Stimulated activated CD4-positive, alpha-beta T cell treated with anti-CD3 and anti-CD28 coated beads, Interleukin-4, amount 100 ng/mL, for 24 hours (primary cell): ENCODE results near the gene PRDX6.
"Not testable (repeated sequence)": the region's sequence is repeated elsewhere in the genome, so short reads cannot be mapped to it uniquely, and the experiment has no call there.

ENCODE experiments used
- DNase-seq: peaks from one replicate; pipeline ENCODE4 v3.0.0-alpha.2; 2020

The PRDX6 gene, protein sequence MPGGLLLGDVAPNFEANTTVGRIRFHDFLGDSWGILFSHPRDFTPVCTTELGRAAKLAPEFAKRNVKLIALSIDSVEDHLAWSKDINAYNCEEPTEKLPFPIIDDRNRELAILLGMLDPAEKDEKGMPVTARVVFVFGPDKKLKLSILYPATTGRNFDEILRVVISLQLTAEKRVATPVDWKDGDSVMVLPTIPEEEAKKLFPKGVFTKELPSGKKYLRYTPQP

DNA sequence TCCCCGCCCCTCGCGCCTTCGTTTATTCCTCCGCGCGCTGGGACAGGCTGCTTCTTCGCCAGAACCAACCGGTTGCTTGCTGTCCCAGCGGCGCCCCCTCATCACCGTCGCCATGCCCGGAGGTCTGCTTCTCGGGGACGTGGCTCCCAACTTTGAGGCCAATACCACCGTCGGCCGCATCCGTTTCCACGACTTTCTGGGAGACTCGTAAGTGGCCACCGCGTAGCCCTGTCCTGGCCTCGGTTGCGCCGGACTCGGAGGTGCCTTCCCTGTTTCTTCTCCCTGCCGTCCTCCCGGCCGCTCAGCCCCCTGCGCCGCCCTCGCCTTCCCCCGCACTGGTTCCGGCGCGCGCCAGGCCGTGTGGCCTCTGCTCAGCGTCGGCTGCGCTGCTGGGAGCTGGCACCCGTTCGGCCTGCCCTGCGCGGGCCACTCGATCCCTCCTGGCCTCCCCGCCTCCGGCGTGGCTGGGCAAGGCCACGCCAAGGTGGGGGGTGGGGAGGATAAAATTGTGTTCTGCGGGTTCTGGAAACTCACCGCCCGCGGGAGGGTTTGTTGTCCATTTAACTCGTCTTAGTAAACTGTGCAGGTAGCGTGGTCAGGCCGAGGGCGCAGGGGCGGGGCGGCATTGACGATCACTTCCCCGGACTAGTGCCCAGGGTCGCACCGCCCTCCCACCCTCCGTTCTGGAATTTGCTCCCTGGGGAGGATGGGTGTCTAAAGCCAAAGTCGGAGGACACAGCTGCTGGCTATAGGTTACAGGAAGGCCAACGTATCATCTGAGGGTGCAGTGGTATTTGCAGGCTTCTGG lies at the start of gene PRDX6:
TSS of gene PRDX6 (plus strand) at position 50 of the 808 bp plus-strand sequence. CDS start at position 113, 63 bp downstream.
- DNase-seq: peak; percentile 84

DNA sequence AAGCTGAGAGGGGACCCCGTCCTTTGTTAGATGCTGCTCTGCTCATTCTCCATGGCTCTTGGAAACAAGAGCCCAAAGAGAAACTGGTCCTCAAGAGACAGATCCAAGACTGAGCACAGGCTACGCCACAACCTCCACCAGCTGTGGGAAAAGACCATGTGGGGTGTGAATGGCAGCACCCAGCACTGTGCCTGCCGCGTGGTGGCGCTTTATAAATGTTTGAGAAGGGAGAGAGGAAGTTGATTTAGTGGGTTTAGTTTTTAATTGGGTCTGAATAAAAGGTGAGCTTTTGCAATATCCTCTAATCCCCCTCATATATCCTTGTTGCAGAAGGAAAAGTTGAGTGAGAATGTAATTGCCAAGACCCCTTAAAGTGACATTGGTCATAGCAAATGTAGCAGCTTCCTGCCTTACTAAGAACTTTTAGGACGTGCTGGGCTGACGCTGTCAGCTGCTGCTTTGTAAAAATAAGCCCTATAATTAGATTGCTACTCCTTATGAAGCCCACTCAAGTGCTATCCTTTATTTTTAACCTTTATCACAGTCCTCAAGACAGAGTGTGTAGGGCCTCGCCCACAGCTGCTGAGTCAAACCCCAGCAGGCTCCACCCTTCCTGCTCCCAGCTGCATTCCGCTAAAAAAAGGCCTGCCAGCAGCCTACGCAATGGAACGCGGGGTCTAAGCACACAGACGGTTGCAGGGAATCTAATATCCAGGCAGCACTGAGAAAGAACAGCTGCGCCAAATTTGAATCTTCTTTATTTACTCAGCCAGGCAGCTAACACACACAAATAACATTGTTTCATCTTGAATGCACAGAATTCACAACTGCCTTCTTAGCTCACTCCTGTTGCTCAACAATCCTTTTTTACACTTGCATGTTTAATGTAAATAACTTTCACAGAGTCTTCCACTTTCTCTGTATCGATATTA lies 47.4 kb upstream of the PRDX6 start:
- DNase-seq: peak; percentile 68

DNA sequence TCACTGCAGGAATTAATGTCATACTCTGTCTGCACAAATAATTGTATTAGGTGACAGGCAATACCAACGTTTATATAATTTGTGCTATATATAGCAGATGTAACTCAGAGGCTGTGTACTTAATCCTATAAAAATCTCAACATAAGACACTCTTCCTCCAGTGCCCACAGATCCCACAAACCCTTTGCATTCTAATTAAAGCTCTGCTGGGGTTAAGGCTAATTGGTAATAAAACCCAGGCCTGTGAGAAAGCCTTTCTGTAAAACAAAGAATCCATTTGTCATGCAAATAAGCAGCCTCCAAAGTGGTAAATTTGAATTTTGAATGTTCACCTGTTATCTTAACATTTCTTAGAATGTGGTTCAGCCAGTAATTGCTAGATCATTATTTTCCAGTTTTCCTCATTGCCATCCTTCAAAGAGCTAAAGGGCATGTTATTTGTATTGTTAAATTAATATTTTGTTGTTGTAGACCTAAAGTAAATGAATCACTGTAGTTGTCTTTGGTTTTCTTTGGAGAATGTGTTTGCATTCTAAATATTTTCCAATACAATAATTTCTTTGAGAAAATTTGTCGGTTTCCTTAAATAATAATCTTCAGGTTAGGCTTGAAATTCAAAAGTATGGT lies 46.3 kb upstream of the PRDX6 start:
- DNase-seq: no peak

DNA sequence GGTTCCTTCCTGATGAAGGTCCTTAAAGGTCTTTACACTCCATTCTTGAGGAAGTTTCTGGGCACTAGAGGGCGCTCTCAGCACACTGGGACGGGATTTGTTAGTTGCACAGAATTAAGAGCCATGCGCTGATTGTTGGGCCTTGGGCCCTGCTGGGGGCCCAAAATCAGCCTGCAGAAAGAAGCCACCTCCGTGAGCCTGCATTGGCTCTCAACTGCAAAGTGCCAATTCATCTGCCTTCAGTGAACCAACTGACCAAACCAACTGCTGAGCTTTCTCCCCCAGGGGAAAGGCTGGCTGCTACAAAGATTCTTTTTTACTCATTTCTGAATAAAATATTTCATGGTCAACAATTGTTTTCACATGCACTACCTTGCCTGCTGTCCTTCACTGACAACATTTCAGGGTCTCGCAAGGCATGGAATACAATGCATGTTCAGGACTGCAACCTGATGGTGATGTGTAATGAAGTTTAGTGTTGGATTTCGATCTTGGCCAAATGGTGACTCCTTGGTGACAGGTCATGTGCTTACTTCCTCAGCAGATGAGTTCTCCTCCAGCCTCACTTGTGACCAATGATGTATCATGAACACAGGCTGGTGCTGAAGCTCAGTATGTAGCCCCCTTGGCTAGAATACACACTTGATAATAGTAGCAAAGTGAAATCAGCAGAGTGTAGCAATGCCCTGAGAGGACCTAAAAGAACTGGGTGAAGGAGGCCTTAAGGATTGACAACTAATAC lies 45.7 kb upstream of the PRDX6 start:
- DNase-seq: peak; percentile 93

DNA sequence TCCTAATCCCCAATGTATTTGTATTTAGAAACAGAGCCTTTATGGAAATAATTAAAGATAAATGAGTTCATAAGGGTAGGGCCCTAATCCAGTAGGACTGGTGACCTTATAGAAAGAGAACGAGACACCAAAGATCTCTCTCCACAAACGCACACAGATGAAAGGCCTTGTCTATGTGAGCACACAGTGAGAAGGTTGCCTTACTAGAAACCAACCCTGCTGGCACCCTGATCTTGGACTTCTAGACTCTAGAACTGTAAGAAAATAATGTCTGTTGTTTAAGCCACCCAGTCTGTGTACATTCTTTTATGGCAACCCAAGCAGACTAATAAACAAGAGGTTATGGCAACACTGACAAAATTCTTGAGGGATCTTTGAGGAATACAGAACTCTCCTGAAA lies 44.8 kb upstream of the PRDX6 start:
- no peak for DNase-seq

DNA sequence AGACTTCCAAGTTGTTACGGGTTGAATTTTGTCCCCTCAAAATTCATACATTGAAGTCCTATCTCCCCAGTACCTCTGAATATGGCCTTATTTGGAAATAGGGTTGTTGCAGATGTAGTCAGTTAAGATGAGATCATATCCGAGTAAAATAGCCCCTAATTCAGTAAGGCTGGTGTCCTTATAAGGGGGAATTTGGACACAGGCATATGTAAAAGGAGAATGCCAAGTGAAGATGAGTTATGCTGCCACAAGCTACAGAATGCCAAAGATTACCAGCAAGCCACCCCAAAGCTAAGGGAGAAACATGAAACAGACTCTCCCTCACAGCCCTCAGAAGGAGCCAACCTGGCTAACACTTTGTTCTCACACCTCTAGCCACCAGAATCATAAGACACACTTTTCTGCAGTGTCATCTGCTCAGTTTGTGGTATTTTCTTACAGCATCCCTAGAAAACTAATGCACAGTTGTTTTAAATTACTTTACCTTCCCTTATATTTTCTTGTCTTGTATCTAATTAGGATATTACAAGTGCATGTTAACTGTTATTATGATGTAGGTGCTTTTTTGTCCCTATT lies 43.3 kb upstream of the PRDX6 start:
- no peak for DNase-seq

DNA sequence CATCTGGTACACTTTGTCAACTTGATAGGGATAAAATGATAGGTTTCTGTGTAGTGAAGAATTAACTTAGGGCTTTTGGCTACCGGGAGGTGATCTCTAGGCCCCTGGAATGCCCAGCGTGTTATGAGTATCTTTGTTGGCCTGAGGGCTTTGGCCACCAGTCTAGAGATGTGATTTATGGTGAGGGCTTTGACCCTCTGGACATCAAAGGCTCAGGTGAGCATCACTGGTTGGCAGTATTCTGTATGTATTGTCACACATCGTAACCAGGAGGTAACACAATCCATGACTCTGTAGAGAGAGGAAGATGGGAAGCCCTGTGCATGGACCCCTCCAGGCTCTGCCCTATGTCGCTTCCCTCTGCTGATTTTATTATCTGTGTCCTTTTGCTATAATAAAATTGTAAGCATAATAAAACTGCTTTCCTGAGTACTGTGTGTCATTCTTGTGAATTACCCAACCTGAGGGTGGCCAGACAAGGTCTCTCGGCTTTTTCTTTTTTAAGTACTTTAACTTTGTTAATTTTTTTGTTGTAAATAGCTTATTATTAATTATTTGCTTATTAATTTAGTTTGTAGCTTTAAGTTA lies 40.2 kb upstream of the PRDX6 start:
- no peak for DNase-seq

DNA sequence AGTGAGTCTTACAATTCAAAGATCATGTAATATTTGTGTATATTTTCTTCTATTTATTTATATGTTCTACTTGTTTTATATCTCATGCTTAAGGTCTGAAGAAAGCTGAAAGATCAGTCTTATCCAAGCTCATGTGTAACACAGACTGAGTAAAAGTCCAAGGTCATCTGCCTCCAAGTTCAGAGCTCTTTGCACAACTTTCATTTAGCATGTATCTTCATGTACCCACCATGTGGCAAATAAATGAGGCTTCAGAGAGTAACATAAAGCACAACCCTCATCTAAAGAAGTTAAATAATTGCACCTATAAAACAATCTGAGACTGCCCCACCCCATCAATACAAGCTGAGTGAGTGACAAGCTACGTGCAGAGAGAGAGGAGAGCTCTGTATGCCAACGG lies 38.5 kb upstream of the PRDX6 start:
- DNase-seq: no peak

DNA sequence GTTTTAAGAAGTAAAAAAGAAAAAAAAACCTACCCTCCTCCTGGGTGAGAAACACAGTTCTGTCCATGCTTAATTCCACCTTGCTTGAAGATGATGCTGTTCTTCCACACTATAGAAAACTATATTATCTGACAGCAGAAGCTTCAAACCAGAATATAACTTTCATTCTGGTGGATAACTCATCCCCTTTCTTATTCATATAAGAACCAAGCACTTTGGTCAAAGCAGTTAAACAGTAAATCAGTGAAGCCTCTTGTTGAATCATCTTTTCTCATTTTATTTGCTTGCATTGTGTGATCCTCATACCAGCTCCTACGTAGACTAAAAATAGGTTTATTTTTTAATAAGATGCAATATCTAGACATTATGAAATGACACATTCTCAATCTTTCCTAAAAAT lies 36.7 kb upstream of the PRDX6 start:
- no peak for DNase-seq

DNA sequence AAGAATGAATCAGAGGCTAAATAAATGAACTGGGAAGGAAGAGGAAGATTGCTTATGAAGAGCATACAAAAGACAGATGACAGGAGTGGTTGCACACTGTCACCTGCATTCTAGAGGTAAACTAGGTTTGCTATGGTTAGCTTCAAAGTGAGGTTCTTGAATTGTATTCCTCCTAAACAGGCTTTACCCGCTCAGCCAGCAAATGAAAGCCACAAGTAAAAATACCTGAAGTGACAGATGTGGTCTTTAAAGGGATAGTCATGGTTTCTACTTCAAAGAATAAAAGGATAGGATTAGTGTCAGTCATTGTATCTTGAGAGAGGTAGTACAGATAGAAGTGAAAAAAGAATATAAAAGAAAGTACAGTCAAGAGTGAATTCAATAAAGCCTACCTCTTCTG lies 32.4 kb upstream of the PRDX6 start:
- DNase-seq: no peak

DNA sequence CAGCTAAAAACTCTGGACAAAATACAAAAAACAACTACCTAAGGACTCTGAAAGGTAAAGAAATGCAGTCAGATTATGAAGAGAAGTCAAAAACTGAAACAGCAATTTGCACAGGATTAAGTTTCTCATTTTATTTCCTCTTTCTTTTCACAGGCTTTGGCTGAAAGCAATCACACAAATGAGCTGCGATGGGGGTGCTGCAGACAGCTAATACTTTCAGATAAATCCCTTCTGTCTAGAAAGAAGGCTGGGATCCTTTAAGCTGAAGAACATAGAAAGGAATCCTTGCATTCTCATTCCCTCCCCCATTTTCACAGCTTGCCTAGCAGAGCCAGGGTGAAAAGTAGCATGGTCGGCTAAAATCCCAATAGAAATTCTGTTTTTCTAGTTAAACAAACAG lies 32.0 kb upstream of the PRDX6 start:
- DNase-seq: no peak

DNA sequence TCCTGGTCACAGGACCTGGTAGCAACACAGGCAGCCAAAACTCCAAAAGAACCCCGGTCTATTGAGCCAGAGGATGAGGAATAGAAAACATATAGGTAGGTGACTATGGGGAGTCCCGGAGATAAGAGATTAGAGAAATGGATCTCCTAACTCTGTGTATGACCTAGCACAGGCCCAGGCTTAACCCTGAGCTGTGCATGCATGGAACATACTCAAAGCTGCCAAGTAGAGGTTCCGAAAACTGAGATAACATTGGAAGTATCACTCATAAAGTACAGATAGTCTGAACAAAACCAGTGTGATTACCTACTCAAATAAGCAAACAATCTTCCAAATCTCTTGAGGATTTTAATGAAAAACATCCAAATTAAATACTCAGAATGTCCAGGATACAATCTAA lies 31.5 kb upstream of the PRDX6 start:
- no peak for DNase-seq

DNA sequence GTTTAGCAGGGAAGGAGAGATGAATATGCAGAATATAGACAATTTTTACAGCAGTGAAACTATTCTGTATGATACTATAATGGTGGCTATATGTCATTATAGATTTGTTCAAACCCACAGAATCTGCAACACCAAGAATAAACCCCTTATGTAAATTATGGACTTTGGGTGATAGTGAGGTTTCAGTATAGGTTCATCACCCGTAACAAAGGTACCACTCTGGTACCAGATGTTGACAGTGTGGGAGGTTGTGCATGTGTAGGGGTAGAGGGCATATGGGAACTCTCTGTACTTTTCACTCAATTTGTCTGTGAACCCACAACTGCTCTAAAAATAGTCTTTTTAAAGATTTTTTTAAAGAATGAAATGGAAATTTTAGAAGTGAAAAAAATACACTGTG lies 29.9 kb upstream of the PRDX6 start:
- DNase-seq: no peak

DNA sequence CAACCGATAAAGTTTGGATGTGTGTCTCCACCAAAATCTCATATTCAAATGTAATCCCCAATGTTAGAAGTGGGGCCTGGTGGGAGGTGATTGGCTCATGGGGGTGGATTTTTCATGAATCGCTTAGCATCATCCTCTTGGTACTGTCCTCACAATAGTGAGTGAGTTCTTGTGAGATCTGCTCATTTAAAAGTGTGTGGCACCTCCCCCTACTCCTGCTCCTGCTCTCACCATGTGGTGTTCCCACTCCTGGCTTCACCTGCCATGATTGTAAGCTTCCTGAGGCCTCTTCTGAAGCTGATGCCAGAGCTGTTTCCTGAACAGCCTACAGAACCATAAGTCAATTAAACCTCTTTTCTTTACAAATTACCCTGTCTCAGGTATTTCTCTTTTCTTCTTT lies 28.2 kb upstream of the PRDX6 start:
- DNase-seq: no peak

DNA sequence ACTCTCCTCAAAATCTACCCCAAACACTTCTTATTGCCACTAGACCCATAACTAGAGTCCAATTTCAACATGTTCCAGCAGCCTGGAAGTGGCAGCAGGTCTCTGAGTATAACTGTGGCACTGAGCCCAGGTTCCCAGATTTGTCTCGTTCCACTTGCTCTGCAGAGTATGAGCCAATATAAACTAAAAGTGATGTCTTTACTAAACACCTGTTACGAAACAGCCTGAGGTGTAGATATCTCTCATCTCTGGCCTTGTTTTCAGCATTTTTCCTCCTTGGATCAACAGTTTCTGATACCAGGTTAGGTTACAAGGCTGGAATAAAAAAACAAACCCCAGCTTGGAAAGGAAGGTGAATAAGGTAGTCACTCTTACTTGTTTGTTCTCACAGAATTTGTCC lies 25.2 kb upstream of the PRDX6 start:
- no peak for DNase-seq

DNA sequence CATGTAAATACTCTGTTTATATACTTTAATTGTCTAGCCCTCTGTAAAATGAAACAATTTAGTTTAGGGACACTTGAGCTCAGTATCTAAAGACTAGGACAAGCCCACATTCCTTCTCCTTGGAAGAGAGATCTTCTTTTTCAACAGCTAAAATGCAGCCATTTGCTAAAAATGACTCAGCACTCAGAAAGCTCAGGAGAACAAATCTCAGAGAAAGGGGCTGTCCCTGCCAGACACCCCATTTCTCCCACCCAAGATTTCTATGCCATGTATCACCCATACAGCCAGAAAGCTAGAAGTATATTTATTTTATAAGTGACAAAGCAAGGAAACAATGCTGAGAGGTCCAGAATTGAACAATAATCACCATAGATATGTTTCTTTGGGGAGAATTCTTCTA lies 23.2 kb upstream of the PRDX6 start:
- DNase-seq: no peak

DNA sequence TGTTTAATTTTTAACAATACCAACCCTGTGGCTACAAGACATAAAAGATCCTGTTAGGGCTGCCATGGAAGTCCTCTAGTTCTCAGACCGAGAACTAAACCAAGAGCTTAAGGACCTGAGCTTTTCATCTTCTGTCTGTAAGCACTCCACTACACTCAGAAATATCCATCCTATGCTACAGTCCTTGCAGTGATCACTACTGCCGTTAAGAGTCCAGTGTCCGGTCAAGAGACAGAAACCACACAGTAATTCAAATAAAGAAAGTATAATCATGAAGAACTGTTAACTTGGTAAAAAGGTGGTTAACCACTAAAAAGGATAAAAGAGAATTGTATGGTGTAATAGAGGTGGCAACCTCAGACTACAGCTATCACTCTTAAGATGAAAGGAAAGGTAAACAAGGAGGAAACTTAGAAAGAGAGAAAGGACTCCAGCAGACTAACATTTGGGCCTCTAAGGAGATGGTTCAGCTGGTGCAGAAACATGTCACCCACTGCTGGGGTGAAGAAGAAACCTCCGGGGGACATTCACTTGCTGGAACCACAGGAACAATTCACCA lies 22.1 kb upstream of the PRDX6 start:
- no peak for DNase-seq

DNA sequence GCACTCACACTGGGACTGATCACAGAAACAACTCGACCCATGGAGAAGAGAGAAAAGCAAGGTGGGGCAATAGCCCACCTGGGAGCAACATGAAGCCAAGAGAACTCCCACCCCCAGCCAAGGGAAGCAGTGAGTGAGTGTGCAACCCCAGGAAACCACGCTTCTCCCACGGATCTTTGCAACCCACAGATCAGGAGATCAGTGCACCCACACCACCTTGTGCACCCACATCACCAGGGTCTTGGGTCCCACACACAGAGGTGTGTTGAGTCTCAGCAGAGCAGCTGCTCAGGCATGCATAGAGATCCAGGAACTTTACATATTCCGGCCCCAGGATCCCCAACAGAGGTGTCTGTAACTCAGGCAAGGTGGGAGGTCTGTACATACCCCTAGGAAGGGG lies 17.2 kb upstream of the PRDX6 start:
- no peak for DNase-seq

DNA sequence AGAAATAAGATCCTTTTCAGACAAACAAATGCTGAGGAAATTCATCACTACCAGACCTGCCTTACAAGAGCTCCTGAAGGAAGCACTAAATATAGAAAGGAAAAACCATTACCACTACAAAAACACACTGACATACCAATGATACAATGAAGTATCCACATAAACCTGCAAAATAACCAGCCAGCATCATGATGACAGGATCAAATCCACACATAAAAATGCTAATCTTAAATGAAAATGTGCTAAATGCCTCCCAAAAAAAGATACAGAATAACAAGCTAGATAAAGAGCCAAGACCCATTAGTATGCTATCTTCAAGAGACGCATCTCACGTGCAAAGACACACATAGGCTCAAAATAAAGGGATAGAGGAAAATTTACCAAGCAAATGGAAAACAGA lies 14.5 kb upstream of the PRDX6 start:
- not testable (repeated sequence) for DNase-seq

DNA sequence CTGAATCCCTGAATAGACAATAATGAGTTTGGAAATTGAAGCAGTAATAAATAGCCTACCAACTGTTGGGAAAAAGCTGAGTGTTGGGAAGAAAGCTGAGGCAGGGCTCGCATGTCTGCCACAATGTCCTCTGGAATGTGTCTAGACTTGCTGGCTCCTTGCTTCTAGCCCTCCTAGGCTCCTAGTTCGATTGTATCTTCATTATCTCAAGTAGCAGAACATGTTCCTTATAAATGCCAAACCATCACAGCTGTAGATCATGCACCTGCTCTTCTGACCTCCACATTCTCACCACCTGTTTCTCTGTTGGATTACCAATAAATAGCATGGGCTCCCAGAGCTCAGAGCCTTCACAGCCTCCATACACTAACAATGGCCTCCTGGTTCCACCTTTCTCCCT lies 12.9 kb upstream of the PRDX6 start:
- DNase-seq: not testable (repeated sequence)

DNA sequence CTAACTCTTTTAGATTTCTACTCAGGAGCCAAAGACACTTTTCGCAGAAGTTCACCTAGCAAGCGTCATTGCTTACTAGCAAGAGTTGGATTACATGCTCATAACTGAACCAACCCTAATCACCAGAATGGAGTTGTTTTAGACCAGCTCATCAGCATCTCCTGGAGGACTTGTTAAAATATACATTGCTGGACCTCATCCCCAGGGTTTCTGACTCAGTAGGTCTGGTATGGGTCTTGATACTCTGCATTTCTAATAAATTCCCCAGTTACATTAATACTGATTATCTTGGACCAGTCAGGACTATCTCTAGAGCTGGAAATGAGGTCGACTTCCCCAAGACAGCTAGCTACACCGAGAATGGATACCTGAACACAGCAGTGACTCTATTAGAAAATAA lies 9.7 kb upstream of the PRDX6 start:
- DNase-seq: no peak
